A673 (cell line): ENCODE data around the gene FHIT.

Source experiments
- CTCF ChIP-seq: fragments of 300-800, 200-600 bp; sonication (generic); conservative IDR thresholded peaks from 2 replicates; pipeline ENCODE4 v1.5.1; 2017; ENCODE audit warnings: low read depth, mild to moderate bottlenecking, antibody characterized with exemption, low read length, moderate library complexity, mixed read lengths
- EZH2 ChIP-seq: fragments of 200-600 bp; sonication (generic); IDR thresholded peaks from 2 replicates; pipeline ENCODE4 v1.6.1; 2017; ENCODE audit warnings: borderline replicate concordance, low read depth, mild to moderate bottlenecking, mixed read lengths, antibody characterized with exemption, low read length; ENCODE audit not compliant: poor library complexity, severe bottlenecking

DNA sequence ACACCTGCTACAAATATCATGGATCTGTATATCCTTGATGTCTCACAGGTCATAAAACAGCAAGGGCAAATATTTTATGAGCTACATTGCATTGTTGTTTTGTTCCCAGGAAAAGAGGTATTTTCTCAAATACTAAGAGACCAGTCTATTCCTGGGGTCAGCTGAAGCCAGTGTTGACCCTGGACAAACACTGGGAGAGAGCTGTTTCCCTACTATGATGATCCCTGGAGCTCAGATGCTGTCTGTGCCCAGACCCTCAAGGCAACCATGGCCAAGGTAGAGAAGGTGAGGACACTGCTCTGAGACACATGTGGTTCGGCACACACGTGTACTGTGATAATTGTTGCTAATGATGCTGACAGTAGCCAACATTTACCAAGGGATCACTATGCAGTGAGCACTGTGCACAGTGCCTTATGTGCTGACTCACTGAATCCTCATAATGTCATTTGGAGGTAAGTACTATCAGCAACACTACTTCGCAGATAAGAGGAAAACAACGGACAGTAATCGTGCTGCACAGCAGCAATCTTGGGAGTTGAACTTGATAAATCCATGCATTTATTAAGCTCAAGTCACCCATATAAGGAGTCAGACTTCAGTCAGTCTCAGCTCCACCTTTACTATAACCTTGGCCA, 943.6 kb downstream of the FHIT start:
- TF ChIP-seq CTCF: no peak
- TF ChIP-seq EZH2: no peak
